Upper lobe of right lung (tissue), 1 donor: Measurements from ENCODE around the gene EIF2D. TPM values are rescaled to one million over a fixed set of nuclear protein-coding genes. Genes with fewer than 3 reads are reported as not detected.

Source experiments
- ATAC-seq: fragments of 200-7000 bp; cut with Tn5 transposase; one replicate; pipeline ENCODE4 v1.9.1; 2020; ENCODE audit warnings: mild to moderate bottlenecking, moderate library complexity
- DNase-seq: peaks from one replicate; pipeline ENCODE4 v3.0.0-alpha.2; 2020
- H3K27ac ChIP-seq: fragments of 200-600 bp; one replicate; pipeline ENCODE4 v1.8.0; 2022
- H3K27me3 ChIP-seq: fragments of 200-600 bp; one replicate; pipeline ENCODE4 v1.8.0; 2022; ENCODE audit warnings: mild to moderate bottlenecking
- H3K36me3 ChIP-seq: fragments of 200-600 bp; one replicate; pipeline ENCODE4 v1.8.0; 2022
- H3K4me1 ChIP-seq: fragments of 200-600 bp; one replicate; pipeline ENCODE4 v1.8.0; 2022
- H3K4me3 ChIP-seq: fragments of 200-600 bp; one replicate; pipeline ENCODE4 v1.8.0; 2022; ENCODE audit warnings: mild to moderate bottlenecking
- H3K9me3 ChIP-seq: fragments of 200-600 bp; one replicate; pipeline ENCODE4 v1.8.0; 2022
- intact Hi-C: fragments of 100-400 bp; cut with DNase I; formaldehyde crosslinking; loops from one replicate; pipeline ENCODE4 v1.11.0; 2022
- total RNA-seq: library from RNA; stranded (reverse); fragmentation: NEBNext Ultra II Directional; extraction: Animal tissue kit (Norgen Biotek cat#: 25700); gene quantifications from one replicate; pipeline ENCODE4 v1.2.1, GENCODE V29; 2021
- TF ChIP-seq, protein P1 (sequence below): fragments of 200-600 bp; IDR thresholded peaks from one replicate; pipeline ENCODE4 v1.8.0; 2022; ENCODE audit warnings: antibody characterized with exemption
- donor health status: DM: no; HTN: yes; CAD: no; lungs with severe emphysema.

Gene EIF2D
- total RNA-seq, 1 donor from 2014 or later: 49.8 TPM

DNA sequence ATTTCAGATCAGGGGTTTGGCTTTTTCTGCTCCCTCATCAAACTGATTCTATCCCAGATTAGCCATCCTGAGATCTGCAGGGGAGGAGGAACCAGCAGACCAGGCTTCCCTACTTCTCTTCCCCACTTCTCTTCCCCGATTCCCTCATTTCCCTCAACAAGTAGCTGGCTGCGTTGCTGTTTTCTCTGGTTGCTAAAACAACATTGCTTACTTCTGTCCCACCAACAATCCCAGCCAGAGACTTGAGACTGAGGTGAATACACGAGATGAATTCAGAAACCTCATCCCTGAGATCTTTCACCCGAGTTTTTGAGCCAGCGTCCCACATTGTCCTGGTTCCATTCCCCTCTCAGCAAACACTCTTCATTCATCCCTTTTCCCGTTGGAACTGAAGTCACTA lies 45.5 kb upstream of the EIF2D start:
- intact Hi-C loops: no loop called here
- DNase-seq (no peak), ATAC-seq (no peak)
- H3K27ac ChIP-seq: no peak overlapping the region
- no peaks in the 10 kb centered on the region for H3K27me3 ChIP-seq
- no peaks in the 10 kb centered on the region for H3K36me3 ChIP-seq
- H3K4me3 ChIP-seq: no peak overlapping the region
- TF ChIP-seq, protein P1, sequence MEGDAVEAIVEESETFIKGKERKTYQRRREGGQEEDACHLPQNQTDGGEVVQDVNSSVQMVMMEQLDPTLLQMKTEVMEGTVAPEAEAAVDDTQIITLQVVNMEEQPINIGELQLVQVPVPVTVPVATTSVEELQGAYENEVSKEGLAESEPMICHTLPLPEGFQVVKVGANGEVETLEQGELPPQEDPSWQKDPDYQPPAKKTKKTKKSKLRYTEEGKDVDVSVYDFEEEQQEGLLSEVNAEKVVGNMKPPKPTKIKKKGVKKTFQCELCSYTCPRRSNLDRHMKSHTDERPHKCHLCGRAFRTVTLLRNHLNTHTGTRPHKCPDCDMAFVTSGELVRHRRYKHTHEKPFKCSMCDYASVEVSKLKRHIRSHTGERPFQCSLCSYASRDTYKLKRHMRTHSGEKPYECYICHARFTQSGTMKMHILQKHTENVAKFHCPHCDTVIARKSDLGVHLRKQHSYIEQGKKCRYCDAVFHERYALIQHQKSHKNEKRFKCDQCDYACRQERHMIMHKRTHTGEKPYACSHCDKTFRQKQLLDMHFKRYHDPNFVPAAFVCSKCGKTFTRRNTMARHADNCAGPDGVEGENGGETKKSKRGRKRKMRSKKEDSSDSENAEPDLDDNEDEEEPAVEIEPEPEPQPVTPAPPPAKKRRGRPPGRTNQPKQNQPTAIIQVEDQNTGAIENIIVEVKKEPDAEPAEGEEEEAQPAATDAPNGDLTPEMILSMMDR: no peak
- no peaks in the 10 kb centered on the region for H3K9me3 ChIP-seq
- peaks cover 5% of the 10 kb centered on the region for H3K4me1 ChIP-seq

DNA sequence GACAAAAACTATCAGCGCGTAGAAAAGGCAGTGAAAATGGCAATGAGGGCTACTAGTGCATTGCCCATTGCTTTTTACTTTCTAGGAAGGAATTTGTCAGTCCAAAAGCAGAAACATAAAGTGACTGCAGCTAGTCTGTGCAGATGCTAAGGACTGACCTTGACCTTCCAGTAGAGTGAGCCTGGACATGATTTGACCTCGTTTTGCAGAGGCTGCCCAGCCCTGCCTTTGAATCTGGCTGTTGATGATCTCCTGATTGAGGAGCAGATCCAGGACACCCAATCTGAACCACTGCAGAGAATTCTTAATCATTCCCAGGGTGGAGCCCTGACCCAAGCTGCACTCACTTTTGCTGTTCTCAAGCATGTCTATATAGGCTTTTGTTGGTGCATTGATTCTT lies 44.7 kb upstream of the EIF2D start:
- H3K27ac ChIP-seq: no peak overlapping the region
- ATAC-seq: no peak
- H3K4me1 ChIP-seq: peaks cover 5% of the 10 kb centered on the region
- no peak overlapping the region for H3K4me3 ChIP-seq
- no peak for DNase-seq
- H3K27me3 ChIP-seq: no peaks in the 10 kb centered on the region
- intact Hi-C loops: no loop called here
- H3K36me3 ChIP-seq: no peaks in the 10 kb centered on the region
- TF ChIP-seq, protein P1: no peak
- H3K9me3 ChIP-seq: no peaks in the 10 kb centered on the region

DNA sequence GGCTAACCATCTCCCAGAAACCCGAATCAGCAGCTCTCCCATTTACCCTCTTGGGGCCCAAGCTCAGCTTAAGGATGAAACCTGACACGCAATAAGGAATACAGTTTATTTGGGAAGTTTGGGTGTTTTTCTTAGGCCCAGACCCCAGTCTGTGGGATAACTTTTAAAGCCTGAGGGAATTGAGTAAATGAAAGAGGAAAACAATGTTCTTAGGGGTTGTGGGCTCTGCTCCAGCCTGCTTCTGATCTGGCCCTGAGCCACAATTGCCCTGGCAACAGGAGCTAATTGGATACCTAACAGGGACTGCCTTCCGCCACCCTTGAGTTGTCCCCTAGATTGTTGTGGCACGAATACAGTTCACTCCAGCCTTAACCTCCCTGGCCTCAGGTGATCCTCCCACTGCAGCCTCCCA lies 43.2 kb upstream of the EIF2D start:
- no peak overlapping the region for H3K27ac ChIP-seq

DNA sequence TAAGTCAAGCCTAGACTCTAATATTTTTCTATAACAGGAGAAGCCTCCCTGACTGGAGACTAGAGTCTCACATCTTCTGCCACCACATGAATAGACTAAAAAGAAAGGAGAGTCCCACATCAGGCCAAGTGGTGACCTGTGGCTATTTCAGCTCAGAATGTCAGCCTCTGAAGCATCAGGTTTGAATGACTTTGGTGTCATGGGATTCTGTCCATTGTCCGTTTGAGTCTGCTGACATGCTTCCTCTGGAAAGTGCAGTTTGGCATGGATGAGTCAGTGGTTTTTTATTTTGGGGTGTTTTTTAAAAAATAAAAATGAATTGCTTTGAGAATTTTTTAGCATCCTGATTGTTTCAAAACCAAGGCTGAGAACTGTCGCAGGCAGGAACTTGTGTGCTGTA lies 42.6 kb upstream of the EIF2D start:
- DNase-seq (no peak), ATAC-seq (no peak)
- Histone ChIP-seq H3K36me3 (no peaks in the 10 kb centered on the region), H3K27ac (no peak overlapping the region), H3K27me3 (no peaks in the 10 kb centered on the region), H3K4me1 (peaks cover 5% of the 10 kb centered on the region), H3K4me3 (no peak overlapping the region), H3K9me3 (no peaks in the 10 kb centered on the region)
- intact Hi-C loops: no loop called here
- TF ChIP-seq, protein P1: no peak

More for the DNA sequence above, 43.2 kb upstream of the EIF2D start:
- no peak overlapping the region for H3K4me3 ChIP-seq
- DNase-seq (no peak), ATAC-seq (no peak)
- H3K9me3 ChIP-seq: no peaks in the 10 kb centered on the region
- no peaks in the 10 kb centered on the region for H3K27me3 ChIP-seq
- H3K36me3 ChIP-seq: no peaks in the 10 kb centered on the region
- peaks cover 5% of the 10 kb centered on the region for H3K4me1 ChIP-seq
- intact Hi-C loops: no loop called here
- TF ChIP-seq, protein P1: no peak

DNA sequence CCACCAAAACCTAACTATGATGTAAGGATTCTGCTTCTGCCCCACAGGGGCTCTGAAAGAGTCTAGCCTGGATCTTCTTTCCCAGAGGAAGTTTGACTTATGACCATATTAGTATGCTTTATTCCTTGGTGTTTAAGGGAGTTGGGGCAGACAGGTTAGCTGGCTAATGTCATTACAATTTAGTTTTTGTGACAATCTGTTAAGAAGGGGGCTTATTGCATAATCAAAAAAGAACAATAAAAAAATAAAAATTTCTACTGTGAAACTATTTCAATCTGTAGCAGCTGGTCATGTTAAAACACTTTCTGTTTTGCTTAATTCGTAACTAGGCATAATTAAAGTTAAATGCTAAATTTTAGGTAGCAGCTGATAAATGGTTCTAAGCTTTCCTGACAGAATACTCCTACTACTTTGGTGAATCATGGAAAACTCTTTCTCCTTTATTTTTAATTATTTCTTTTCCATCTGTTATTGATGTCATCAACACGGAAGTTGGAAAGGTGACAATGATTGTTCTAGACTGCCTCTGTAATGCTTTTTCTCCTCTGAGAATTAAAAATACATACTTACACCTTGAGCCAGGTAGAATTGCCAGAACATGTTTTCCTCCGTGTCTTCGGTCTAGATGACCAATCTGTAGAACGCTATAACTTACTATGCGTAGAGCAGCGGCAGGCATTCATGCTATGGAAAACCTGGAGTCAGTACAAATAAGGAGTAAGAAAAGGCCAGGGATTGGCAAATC lies 41.6 kb upstream of the EIF2D start:
- Histone ChIP-seq H3K27ac (no peak overlapping the region), H3K9me3 (no peaks in the 10 kb centered on the region), H3K4me3 (no peak overlapping the region), H3K27me3 (no peaks in the 10 kb centered on the region), H3K4me1 (peaks cover 5% of the 10 kb centered on the region), H3K36me3 (no peaks in the 10 kb centered on the region)
- no peak for DNase-seq
- TF ChIP-seq, protein P1: no peak
- intact Hi-C loops: no loop called here
- ATAC-seq: no peak
